ENCODE data around the gene HOXA5.

DNA sequence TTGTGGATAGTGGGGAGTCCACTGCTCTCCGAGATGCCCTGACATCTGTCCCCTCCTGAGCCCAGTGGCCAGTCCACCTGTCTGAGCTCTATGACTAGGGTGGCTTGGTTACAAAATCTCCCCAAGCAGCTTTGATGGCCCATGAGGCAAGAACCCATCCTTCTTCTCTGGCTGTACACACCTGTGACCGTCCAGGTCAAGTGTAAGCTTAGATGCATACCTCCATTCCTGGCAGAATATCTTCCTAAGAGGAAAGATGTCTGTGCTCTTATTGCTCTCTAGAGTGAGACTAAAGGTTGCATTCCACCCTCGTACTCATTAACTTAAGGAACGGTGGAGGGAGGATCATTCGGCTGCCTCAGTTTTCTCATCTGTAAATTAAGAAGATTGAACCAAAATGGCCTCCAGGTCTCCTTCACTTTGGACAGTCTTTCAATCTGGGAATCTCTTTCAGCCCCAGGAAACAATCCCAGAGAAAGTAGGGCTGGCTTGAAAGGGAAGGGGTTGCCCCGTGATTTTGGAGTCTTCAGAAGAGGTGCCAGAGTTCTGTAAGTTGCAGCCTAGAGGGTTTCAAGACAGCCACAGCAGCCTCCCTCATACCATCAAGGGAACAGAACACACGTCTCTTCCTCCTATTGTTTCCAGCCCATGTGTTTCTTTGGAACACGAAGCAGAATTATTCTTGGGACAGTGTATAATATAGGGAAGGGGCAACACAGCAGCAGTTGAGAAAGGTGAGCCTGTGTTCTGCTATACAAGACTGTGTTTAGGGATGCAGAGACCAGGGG lies 18.4 kb downstream of the HOXA5 start:
- TF ChIP-seq RAD21 (IDR thresholded peaks at IDR 0.05; ENCODE audit: low read depth) (no peak), JUND (IDR thresholded peaks at IDR 0.05) (no peak), POLR2AphosphoS5 (IDR thresholded peaks at IDR 0.05; ENCODE audit: low read depth, low read length) (no peak), CEBPB (IDR thresholded peaks at IDR 0.05; ENCODE audit: low read depth) (no peak), SRF (IDR thresholded peaks at IDR 0.05; ENCODE audit: low read depth) (no peak), POLR2A (IDR thresholded peaks at IDR 0.05; ENCODE audit: borderline replicate concordance, extremely low read depth, insufficient read depth, insufficient read length) (no peak)
- TF ChIP-seq, protein P1, sequence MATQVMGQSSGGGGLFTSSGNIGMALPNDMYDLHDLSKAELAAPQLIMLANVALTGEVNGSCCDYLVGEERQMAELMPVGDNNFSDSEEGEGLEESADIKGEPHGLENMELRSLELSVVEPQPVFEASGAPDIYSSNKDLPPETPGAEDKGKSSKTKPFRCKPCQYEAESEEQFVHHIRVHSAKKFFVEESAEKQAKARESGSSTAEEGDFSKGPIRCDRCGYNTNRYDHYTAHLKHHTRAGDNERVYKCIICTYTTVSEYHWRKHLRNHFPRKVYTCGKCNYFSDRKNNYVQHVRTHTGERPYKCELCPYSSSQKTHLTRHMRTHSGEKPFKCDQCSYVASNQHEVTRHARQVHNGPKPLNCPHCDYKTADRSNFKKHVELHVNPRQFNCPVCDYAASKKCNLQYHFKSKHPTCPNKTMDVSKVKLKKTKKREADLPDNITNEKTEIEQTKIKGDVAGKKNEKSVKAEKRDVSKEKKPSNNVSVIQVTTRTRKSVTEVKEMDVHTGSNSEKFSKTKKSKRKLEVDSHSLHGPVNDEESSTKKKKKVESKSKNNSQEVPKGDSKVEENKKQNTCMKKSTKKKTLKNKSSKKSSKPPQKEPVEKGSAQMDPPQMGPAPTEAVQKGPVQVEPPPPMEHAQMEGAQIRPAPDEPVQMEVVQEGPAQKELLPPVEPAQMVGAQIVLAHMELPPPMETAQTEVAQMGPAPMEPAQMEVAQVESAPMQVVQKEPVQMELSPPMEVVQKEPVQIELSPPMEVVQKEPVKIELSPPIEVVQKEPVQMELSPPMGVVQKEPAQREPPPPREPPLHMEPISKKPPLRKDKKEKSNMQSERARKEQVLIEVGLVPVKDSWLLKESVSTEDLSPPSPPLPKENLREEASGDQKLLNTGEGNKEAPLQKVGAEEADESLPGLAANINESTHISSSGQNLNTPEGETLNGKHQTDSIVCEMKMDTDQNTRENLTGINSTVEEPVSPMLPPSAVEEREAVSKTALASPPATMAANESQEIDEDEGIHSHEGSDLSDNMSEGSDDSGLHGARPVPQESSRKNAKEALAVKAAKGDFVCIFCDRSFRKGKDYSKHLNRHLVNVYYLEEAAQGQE (IDR thresholded peaks at IDR 0.05; ENCODE audit: low read depth) = no peak
- TF ChIP-seq, protein P2, sequence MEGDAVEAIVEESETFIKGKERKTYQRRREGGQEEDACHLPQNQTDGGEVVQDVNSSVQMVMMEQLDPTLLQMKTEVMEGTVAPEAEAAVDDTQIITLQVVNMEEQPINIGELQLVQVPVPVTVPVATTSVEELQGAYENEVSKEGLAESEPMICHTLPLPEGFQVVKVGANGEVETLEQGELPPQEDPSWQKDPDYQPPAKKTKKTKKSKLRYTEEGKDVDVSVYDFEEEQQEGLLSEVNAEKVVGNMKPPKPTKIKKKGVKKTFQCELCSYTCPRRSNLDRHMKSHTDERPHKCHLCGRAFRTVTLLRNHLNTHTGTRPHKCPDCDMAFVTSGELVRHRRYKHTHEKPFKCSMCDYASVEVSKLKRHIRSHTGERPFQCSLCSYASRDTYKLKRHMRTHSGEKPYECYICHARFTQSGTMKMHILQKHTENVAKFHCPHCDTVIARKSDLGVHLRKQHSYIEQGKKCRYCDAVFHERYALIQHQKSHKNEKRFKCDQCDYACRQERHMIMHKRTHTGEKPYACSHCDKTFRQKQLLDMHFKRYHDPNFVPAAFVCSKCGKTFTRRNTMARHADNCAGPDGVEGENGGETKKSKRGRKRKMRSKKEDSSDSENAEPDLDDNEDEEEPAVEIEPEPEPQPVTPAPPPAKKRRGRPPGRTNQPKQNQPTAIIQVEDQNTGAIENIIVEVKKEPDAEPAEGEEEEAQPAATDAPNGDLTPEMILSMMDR (IDR thresholded peaks at IDR 0.05 in 2 of 3, conservative IDR thresholded peaks at IDR 0.05 in 1 of 3; ENCODE audit: borderline replicate concordance in 1 of 3, insufficient read depth in 1 of 3, low read depth in 2 of 3, low read length in 2 of 3) = no peak
- TF ChIP-seq, protein P3, sequence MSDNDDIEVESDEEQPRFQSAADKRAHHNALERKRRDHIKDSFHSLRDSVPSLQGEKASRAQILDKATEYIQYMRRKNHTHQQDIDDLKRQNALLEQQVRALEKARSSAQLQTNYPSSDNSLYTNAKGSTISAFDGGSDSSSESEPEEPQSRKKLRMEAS (IDR thresholded peaks at IDR 0.05) = no peak
